ENCODE data around the gene MBNL2.

Gene MBNL2

DNA sequence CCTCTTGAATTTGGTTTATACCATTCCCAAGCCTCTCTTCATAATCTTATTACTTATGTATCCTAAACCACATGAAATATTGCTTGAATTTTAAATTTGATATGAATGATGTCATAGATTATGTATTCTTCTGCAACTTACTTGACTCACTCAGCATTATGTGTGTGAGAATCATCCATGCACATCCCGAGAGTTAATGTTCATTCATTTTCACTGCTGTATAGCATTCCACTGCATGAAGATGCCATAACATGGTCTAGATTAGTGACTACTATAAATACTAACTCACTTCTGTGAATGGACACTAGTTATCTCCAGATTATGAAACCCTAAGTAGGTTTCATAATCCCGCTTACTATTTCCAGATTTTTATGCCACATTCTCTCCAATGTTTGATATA lies 186.8 kb downstream of the MBNL2 start:
- H3K27me3 ChIP-seq (ENCODE audit: control insufficient read depth, low read length), result peaks cover 3% of the 10 kb centered on the region
- no peaks in the 10 kb centered on the region for H3K79me2 ChIP-seq (ENCODE audit: control insufficient read depth, low read length)
- H4K20me1 ChIP-seq (ENCODE audit: control insufficient read depth, insufficient read depth, low read depth, low read length), result no peaks in the 10 kb centered on the region
- no peaks in the 10 kb centered on the region for H3K4me1 ChIP-seq (ENCODE audit: control insufficient read depth, low read length)
- no peaks in the 10 kb centered on the region for H3K9me3 ChIP-seq (ENCODE audit: control insufficient read depth, insufficient read depth, low read length)
- no peak overlapping the region for H3K4me2 ChIP-seq (ENCODE audit: low read length)
- no peak overlapping the region for H3K27ac ChIP-seq (ENCODE audit: low read depth, low read length)
- no peaks in the 10 kb centered on the region for H3K36me3 ChIP-seq (ENCODE audit: control insufficient read depth, low read length)
- H3K9me2 ChIP-seq (replicated peaks; ENCODE audit: control insufficient read depth, low read length), result no peaks in the 10 kb centered on the region
- H3F3A ChIP-seq (ENCODE audit: control insufficient read depth, insufficient read depth), result no peaks in the 10 kb centered on the region
- TF ChIP-seq EZH2phosphoT487 (IDR thresholded peaks at IDR 0.05; ENCODE audit: borderline replicate concordance, low read length), result no peak
- TF ChIP-seq, protein P1, sequence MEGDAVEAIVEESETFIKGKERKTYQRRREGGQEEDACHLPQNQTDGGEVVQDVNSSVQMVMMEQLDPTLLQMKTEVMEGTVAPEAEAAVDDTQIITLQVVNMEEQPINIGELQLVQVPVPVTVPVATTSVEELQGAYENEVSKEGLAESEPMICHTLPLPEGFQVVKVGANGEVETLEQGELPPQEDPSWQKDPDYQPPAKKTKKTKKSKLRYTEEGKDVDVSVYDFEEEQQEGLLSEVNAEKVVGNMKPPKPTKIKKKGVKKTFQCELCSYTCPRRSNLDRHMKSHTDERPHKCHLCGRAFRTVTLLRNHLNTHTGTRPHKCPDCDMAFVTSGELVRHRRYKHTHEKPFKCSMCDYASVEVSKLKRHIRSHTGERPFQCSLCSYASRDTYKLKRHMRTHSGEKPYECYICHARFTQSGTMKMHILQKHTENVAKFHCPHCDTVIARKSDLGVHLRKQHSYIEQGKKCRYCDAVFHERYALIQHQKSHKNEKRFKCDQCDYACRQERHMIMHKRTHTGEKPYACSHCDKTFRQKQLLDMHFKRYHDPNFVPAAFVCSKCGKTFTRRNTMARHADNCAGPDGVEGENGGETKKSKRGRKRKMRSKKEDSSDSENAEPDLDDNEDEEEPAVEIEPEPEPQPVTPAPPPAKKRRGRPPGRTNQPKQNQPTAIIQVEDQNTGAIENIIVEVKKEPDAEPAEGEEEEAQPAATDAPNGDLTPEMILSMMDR (IDR thresholded peaks at IDR 0.05; ENCODE audit: low read depth, low read length, poor library complexity, severe bottlenecking), result no peak
- no peak overlapping the region for H3K4me3 ChIP-seq (ENCODE audit: low read length)

- H3K79me2 ChIP-seq (ENCODE audit: control insufficient read depth, low read length), result no peaks in the 10 kb centered on the region
- no peaks in the 10 kb centered on the region for H4K20me1 ChIP-seq (ENCODE audit: control insufficient read depth, insufficient read depth, low read depth, low read length)
- H3K4me1 ChIP-seq (ENCODE audit: control insufficient read depth, low read length), result no peaks in the 10 kb centered on the region
- H3K4me3 ChIP-seq (ENCODE audit: low read length), result no peak overlapping the region
- no peaks in the 10 kb centered on the region for H3K9me2 ChIP-seq (replicated peaks; ENCODE audit: control insufficient read depth, low read length)
- no peaks in the 10 kb centered on the region for H3K36me3 ChIP-seq (ENCODE audit: control insufficient read depth, low read length)
- no peak overlapping the region for H3K4me2 ChIP-seq (ENCODE audit: low read length)
- no peak overlapping the region for H3K27ac ChIP-seq (ENCODE audit: low read depth, low read length)
- no peaks in the 10 kb centered on the region for H3K9me3 ChIP-seq (ENCODE audit: control insufficient read depth, insufficient read depth, low read length)
- no peak for TF ChIP-seq EZH2phosphoT487 (IDR thresholded peaks at IDR 0.05; ENCODE audit: borderline replicate concordance, low read length)
- TF ChIP-seq, protein P1 (IDR thresholded peaks at IDR 0.05; ENCODE audit: low read depth, low read length, poor library complexity, severe bottlenecking), result no peak
- H3F3A ChIP-seq (ENCODE audit: control insufficient read depth, insufficient read depth), result no peaks in the 10 kb centered on the region
- peaks cover 3% of the 10 kb centered on the region for H3K27me3 ChIP-seq (ENCODE audit: control insufficient read depth, low read length)
Observed at GRCh38 chr13:97411984-97412383, 189.9 kb downstream of the MBNL2 start.

DNA sequence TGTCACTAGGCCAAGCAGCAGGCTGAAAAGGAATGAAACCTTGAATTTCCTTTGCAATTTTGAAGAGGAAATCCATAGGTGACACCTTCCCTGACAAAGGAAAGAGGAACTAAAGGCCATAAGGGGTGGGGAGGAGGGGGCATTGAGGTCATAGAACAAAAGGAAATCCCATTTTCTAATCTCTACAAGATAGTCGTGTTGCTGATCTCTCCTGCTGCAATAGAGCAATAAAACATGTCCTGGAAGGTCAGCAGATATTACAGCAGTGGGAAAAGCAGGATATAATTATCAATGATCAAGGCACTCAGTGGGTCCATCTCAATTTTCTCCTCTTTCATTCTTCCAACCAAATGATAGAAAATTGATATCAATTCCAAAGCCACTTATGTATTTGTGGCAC lies 191.6 kb downstream of the MBNL2 start:
- Histone ChIP-seq H3K9me3 (ENCODE audit: control insufficient read depth, insufficient read depth, low read length) (no peaks in the 10 kb centered on the region), H3K9me2 (replicated peaks; ENCODE audit: control insufficient read depth, low read length) (no peaks in the 10 kb centered on the region), H3K4me2 (ENCODE audit: low read length) (no peak overlapping the region), H3K27me3 (ENCODE audit: control insufficient read depth, low read length) (peaks cover 3% of the 10 kb centered on the region; the same call in 1 of the 2 replicates), H3K4me3 (ENCODE audit: low read length) (no peak overlapping the region), H3K4me1 (ENCODE audit: control insufficient read depth, low read length) (no peaks in the 10 kb centered on the region), H3K27ac (ENCODE audit: low read depth, low read length) (no peak overlapping the region), H4K20me1 (ENCODE audit: control insufficient read depth, insufficient read depth, low read depth, low read length) (no peaks in the 10 kb centered on the region), H3K36me3 (ENCODE audit: control insufficient read depth, low read length) (no peaks in the 10 kb centered on the region), H3K79me2 (ENCODE audit: control insufficient read depth, low read length) (no peaks in the 10 kb centered on the region), H3F3A (ENCODE audit: control insufficient read depth, insufficient read depth) (no peaks in the 10 kb centered on the region)
- TF ChIP-seq EZH2phosphoT487 (IDR thresholded peaks at IDR 0.05; ENCODE audit: borderline replicate concordance, low read length), result no peak
- TF ChIP-seq, protein P1 (IDR thresholded peaks at IDR 0.05; ENCODE audit: low read depth, low read length, poor library complexity, severe bottlenecking), result no peak

Data from DOHH2 (cell line).